ENCODE data around the gene CEMIP.

- TF ChIP-seq SNAPC5 (CRISPR knock-in tag; IDR thresholded peaks at IDR 0.05; ENCODE audit: borderline replicate concordance) (no peak), CTCF (CRISPR knock-in tag; IDR thresholded peaks at IDR 0.05) (no peak), ZFX (CRISPR knock-in tag; IDR thresholded peaks at IDR 0.05; ENCODE audit: low read depth) (no peak)
Measured at GRCh38 chr15:80971143-80971542, 192.0 kb downstream of the CEMIP start.
